SK-N-SH (cell line): ENCODE results near the gene PAM. TPM values are rescaled to one million over a fixed set of nuclear protein-coding genes. Genes with fewer than 3 reads are reported as not detected.

Source experiments
- CHD2 ChIP-seq: fragments of 150-350 bp; IDR thresholded peaks from 2 replicates; pipeline ENCODE4 v1.6.1; 2018; ENCODE audit warnings: low read length; ENCODE audit not compliant: partially characterized antibody
- ELF1 ChIP-seq: IDR thresholded peaks from 2 replicates; pipeline ENCODE4 v1.4.0; 2012
- EP300 ChIP-seq, 2 experiments: IDR thresholded peaks; 2 replicates each; pipeline versions ENCODE4 v1.4.0 to v1.6.1; 2012; ENCODE audit warnings: borderline replicate concordance in 1 of 2, low read depth in 1 of 2, low read length in 1 of 2
- EZH2phosphoT487 ChIP-seq: fragments of 200-600 bp; sonication (generic); IDR thresholded peaks from 2 replicates; pipeline ENCODE4 v1.6.1; 2017; ENCODE audit warnings: low read depth, mixed run types, mild to moderate bottlenecking, antibody characterized with exemption, moderate library complexity, borderline replicate concordance
- FOSL2 ChIP-seq: IDR thresholded peaks from 2 replicates; pipeline ENCODE4 v1.4.0; 2012; ENCODE audit warnings: low read depth, mild to moderate bottlenecking, moderate library complexity, borderline replicate concordance
- FOXJ3 ChIP-seq: sonication (generic); formaldehyde crosslinking; IDR thresholded peaks from 2 replicates; pipeline ENCODE4 v1.5.1; 2020; ENCODE audit warnings: mild to moderate bottlenecking, missing genetic modification reagents
- GABPA ChIP-seq: IDR thresholded peaks from 2 replicates; pipeline ENCODE4 v1.4.0; 2012; ENCODE audit warnings: low read depth, mild to moderate bottlenecking
- GATA2 ChIP-seq: sonication (generic); formaldehyde crosslinking; IDR thresholded peaks from 2 replicates; pipeline ENCODE4 v1.5.0; 2020; ENCODE audit warnings: mild to moderate bottlenecking, missing genetic modification reagents
- JUND ChIP-seq: IDR thresholded peaks from 2 replicates; pipeline ENCODE4 v1.4.0; 2012
- MEF2A ChIP-seq: IDR thresholded peaks from 2 replicates; pipeline ENCODE4 v1.4.0; 2012; ENCODE audit warnings: low read depth, borderline replicate concordance
- MXI1 ChIP-seq: IDR thresholded peaks from 2 replicates; pipeline ENCODE4 v1.6.1; 2012; ENCODE audit warnings: mild to moderate bottlenecking, low read depth, low read length, improper control_type of control experiment
- NFIC ChIP-seq: IDR thresholded peaks from 2 replicates; pipeline ENCODE4 v1.4.0; 2012; ENCODE audit warnings: borderline replicate concordance
- NRF1 ChIP-seq: IDR thresholded peaks from 2 replicates; pipeline ENCODE4 v1.6.1; 2012; ENCODE audit warnings: low read depth, mild to moderate bottlenecking, low read length
- POLR2AphosphoS5 ChIP-seq: IDR thresholded peaks from 2 replicates; pipeline ENCODE4 v1.6.1; 2012; ENCODE audit warnings: low read depth, low read length
- RAD21 ChIP-seq: IDR thresholded peaks from 2 replicates; pipeline ENCODE4 v1.6.1; 2012; ENCODE audit warnings: mild to moderate bottlenecking, low read length
- RCOR1 ChIP-seq: fragments of 150-350 bp; IDR thresholded peaks from 2 replicates; pipeline ENCODE4 v1.6.1; 2017; ENCODE audit warnings: antibody characterized with exemption, low read length
- RFX5 ChIP-seq: IDR thresholded peaks from 2 replicates; pipeline ENCODE4 v1.6.1; 2012; ENCODE audit warnings: mild to moderate bottlenecking, improper control_type of control experiment, low read length
- RXRA ChIP-seq: IDR thresholded peaks from 2 replicates; pipeline ENCODE4 v1.4.0; 2012; ENCODE audit warnings: low read depth, mild to moderate bottlenecking, borderline replicate concordance
- SIN3A ChIP-seq: IDR thresholded peaks from 2 replicates; pipeline ENCODE4 v1.6.1; 2012; ENCODE audit warnings: low read depth, mild to moderate bottlenecking, low read length, moderate library complexity, borderline replicate concordance
- SMC3 ChIP-seq: IDR thresholded peaks from 2 replicates; pipeline ENCODE4 v1.6.1; 2012; ENCODE audit warnings: low read depth, low read length, improper control_type of control experiment
- TAF1 ChIP-seq: IDR thresholded peaks from 2 replicates; pipeline ENCODE4 v1.6.1; 2012; ENCODE audit warnings: low read depth, mild to moderate bottlenecking, low read length, moderate library complexity, borderline replicate concordance
- TCF12 ChIP-seq: IDR thresholded peaks from 2 replicates; pipeline ENCODE4 v1.4.0; 2012
- TEAD4 ChIP-seq: IDR thresholded peaks from 2 replicates; pipeline ENCODE4 v1.4.0; 2012; ENCODE audit warnings: mild to moderate bottlenecking, borderline replicate concordance; ENCODE audit not compliant: insufficient read depth
- YY1 ChIP-seq: IDR thresholded peaks from 2 replicates; pipeline ENCODE4 v1.4.0; 2012; ENCODE audit warnings: low read depth, mild to moderate bottlenecking
- polyA plus RNA-seq, 3 experiments: library from polyadenylated mRNA; depleted of rRNA; stranded (reverse); fragments of >200 nt; gene quantifications; 2 replicates each; pipeline ENCODE4 v1.2.3, GENCODE V29; 2012
- TF ChIP-seq, protein P1 (sequence below): IDR thresholded peaks from 2 replicates; pipeline ENCODE4 v1.4.0; 2012; ENCODE audit warnings: low read depth, borderline replicate concordance
- TF ChIP-seq, protein P2 (sequence below): IDR thresholded peaks from 2 replicates; pipeline ENCODE4 v1.4.0; 2012; ENCODE audit warnings: low read depth, borderline replicate concordance
- TF ChIP-seq, protein P3 (sequence below): IDR thresholded peaks from 2 replicates; pipeline ENCODE4; 2012
- TF ChIP-seq, protein P4 (sequence below): IDR thresholded peaks from 2 replicates; pipeline ENCODE4 v1.4.0; 2012; ENCODE audit warnings: low read depth
- TF ChIP-seq, protein P5 (sequence below): fragments of 150-350 bp; IDR thresholded peaks from 2 replicates; pipeline ENCODE4 v1.6.1; 2017; ENCODE audit warnings: antibody characterized with exemption, low read length, low read depth, borderline replicate concordance

The PAM gene
- polyA plus RNA-seq, 1 of the 3 experiments (the other 2 are of a cell fraction): 507 TPM

DNA sequence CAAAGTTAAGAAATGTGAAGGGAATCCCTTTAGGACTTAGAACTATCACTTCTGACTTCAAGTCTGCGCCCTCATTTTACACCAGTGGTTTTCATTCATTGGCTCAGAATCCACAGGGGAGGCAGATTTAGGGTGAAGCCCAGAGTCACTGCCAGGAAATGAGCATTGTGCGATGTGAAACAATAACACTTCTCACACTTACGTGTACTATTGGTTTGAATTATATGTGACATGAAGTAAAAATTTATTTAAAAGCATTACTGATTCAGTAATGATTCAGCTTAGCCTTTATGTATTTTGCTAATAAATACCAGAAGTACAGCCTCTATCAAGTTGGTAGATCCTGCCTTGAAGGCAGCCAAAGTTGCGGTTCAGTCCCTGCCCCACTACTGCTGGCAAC is 98.6 kb downstream of the PAM start (continued):
- TF ChIP-seq POLR2AphosphoS5 (peak; percentile 51; the same call in 1 of the 2 replicates), CHD2 (no peak), RFX5 (no peak), RAD21 (no peak), YY1 (no peak), ELF1 (no peak), MXI1 (no peak), GATA2 (CRISPR knock-in tag) (no peak), TEAD4 (peak; percentile 71; the same call in 1 of the 2 replicates), SMC3 (no peak), FOXJ3 (CRISPR knock-in tag) (no peak), FOSL2 (peak; percentile 70; the same call in 1 of the 2 replicates), MEF2A (peak; percentile 6; the same call in 1 of the 2 replicates), JUND (peak; percentile 72), RXRA (peak; percentile 50; the same call in 1 of the 2 replicates), TAF1 (no peak), TCF12 (peak; percentile 96), RCOR1 (no peak), SIN3A (no peak), NRF1 (no peak), EP300 (IDR thresholded peaks at IDR 0.05; ENCODE audit: borderline replicate concordance in 1 of 2, low read depth in 1 of 2, low read length in 1 of 2) (peak; percentile 57 to 88; a peak in 3 of 4 replicates), GABPA (no peak), EZH2phosphoT487 (no peak), NFIC (peak; percentile 76; the same call in 1 of the 2 replicates)
- TF ChIP-seq, protein P1, sequence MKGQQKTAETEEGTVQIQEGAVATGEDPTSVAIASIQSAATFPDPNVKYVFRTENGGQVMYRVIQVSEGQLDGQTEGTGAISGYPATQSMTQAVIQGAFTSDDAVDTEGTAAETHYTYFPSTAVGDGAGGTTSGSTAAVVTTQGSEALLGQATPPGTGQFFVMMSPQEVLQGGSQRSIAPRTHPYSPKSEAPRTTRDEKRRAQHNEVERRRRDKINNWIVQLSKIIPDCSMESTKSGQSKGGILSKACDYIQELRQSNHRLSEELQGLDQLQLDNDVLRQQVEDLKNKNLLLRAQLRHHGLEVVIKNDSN: no peak
- TF ChIP-seq, protein P2, sequence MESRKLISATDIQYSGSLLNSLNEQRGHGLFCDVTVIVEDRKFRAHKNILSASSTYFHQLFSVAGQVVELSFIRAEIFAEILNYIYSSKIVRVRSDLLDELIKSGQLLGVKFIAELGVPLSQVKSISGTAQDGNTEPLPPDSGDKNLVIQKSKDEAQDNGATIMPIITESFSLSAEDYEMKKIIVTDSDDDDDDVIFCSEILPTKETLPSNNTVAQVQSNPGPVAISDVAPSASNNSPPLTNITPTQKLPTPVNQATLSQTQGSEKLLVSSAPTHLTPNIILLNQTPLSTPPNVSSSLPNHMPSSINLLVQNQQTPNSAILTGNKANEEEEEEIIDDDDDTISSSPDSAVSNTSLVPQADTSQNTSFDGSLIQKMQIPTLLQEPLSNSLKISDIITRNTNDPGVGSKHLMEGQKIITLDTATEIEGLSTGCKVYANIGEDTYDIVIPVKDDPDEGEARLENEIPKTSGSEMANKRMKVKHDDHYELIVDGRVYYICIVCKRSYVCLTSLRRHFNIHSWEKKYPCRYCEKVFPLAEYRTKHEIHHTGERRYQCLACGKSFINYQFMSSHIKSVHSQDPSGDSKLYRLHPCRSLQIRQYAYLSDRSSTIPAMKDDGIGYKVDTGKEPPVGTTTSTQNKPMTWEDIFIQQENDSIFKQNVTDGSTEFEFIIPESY: 0 out of 2 replicates have a peak, but pooled peaks have one; percentile 36
- TF ChIP-seq, protein P3, sequence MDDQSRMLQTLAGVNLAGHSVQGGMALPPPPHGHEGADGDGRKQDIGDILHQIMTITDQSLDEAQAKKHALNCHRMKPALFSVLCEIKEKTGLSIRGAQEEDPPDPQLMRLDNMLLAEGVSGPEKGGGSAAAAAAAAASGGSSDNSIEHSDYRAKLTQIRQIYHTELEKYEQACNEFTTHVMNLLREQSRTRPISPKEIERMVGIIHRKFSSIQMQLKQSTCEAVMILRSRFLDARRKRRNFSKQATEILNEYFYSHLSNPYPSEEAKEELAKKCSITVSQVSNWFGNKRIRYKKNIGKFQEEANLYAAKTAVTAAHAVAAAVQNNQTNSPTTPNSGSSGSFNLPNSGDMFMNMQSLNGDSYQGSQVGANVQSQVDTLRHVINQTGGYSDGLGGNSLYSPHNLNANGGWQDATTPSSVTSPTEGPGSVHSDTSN: peak; percentile 86; the same call in 1 of the 2 replicates
- TF ChIP-seq, protein P4, sequence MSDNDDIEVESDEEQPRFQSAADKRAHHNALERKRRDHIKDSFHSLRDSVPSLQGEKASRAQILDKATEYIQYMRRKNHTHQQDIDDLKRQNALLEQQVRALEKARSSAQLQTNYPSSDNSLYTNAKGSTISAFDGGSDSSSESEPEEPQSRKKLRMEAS: peak; percentile 16; the same call in 1 of the 2 replicates
- TF ChIP-seq, protein P5, sequence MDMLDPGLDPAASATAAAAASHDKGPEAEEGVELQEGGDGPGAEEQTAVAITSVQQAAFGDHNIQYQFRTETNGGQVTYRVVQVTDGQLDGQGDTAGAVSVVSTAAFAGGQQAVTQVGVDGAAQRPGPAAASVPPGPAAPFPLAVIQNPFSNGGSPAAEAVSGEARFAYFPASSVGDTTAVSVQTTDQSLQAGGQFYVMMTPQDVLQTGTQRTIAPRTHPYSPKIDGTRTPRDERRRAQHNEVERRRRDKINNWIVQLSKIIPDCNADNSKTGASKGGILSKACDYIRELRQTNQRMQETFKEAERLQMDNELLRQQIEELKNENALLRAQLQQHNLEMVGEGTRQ: no peak
